ENCODE measurements around the gene S1PR4.

DNA sequence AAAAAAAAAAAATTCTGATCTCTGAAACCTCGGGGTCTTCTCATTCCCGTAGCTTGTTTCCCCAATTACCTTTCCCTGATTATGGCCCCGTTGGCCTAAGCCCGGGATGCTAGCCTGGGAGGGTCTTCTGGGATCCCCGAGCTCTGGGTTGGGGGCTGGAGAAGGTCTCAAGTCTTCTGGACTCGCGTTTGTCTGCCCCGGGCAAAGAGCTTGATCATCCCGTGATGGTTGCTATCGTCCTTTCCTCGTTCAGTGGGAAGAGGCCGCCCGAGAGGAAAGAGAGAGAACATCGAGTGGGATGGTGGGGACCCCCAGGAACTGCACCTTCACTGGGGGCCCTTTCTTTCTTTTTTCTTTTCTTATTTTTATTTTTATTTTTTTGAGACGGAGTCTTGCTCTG, 40.3 kb upstream of the S1PR4 start:
- TF ChIP-seq, protein P1, sequence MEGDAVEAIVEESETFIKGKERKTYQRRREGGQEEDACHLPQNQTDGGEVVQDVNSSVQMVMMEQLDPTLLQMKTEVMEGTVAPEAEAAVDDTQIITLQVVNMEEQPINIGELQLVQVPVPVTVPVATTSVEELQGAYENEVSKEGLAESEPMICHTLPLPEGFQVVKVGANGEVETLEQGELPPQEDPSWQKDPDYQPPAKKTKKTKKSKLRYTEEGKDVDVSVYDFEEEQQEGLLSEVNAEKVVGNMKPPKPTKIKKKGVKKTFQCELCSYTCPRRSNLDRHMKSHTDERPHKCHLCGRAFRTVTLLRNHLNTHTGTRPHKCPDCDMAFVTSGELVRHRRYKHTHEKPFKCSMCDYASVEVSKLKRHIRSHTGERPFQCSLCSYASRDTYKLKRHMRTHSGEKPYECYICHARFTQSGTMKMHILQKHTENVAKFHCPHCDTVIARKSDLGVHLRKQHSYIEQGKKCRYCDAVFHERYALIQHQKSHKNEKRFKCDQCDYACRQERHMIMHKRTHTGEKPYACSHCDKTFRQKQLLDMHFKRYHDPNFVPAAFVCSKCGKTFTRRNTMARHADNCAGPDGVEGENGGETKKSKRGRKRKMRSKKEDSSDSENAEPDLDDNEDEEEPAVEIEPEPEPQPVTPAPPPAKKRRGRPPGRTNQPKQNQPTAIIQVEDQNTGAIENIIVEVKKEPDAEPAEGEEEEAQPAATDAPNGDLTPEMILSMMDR (IDR thresholded peaks at IDR 0.05; ENCODE audit: low read depth, low read length) = no peak
- TF ChIP-seq POLR2A (IDR thresholded peaks at IDR 0.05; ENCODE audit: extremely low read depth, insufficient read length) = no peak

Measured in NB4 (cell line).